NCI-H1436 (cell line): ENCODE measurements around the gene PDE4B.
A peak's percentile ranks its signal among the peaks of the same experiment; 100 is the strongest.
"Not testable (repeated sequence)": the region's sequence is repeated elsewhere in the genome, so short reads cannot be mapped to it uniquely, and the experiment has no call there.

Source experiments
- DNase-seq: peaks from one replicate; lab custom pipeline; 2025; lab: John Stamatoyannopoulos, UW

Gene PDE4B

GRCh38 chr1:66135161-66135560 is 342.5 kb downstream of the PDE4B start:
- no peak for DNase-seq

GRCh38 chr1:66136423-66136822 is 343.7 kb downstream of the PDE4B start:
- not testable (repeated sequence) for DNase-seq

- DNase-seq, result peak; percentile 6
Observed at GRCh38 chr1:66137235-66137634, 344.5 kb downstream of the PDE4B start.

- no peak for DNase-seq
Observed at GRCh38 chr1:66138613-66139012, 345.9 kb downstream of the PDE4B start.

- no peak for DNase-seq
Observed at GRCh38 chr1:66140072-66140471, 347.4 kb downstream of the PDE4B start.

- DNase-seq, result no peak
Observed at GRCh38 chr1:66143651-66144050, 351.0 kb downstream of the PDE4B start.

GRCh38 chr1:66147226-66147835 is 354.6 kb downstream of the PDE4B start:
- DNase-seq, result no peak

- no peak for DNase-seq
Observed at GRCh38 chr1:66152034-66152433, 359.3 kb downstream of the PDE4B start.

- no peak for DNase-seq
Observed at GRCh38 chr1:66154394-66154793, 361.7 kb downstream of the PDE4B start.

- no peak for DNase-seq
Observed at GRCh38 chr1:66156144-66156543, 363.4 kb downstream of the PDE4B start.

- no peak for DNase-seq
Observed at GRCh38 chr1:66159800-66160199, 367.1 kb downstream of the PDE4B start.

GRCh38 chr1:66160719-66161118 is 368.0 kb downstream of the PDE4B start:
- DNase-seq, result no peak

- DNase-seq, result no peak
Observed at GRCh38 chr1:66166753-66167152, 374.1 kb downstream of the PDE4B start.

- DNase-seq, result no peak
Observed at GRCh38 chr1:66167267-66167666, 374.6 kb downstream of the PDE4B start.

- DNase-seq, result no peak
Observed at GRCh38 chr1:66168467-66168887, 375.8 kb downstream of the PDE4B start.

- no peak for DNase-seq
Observed at GRCh38 chr1:66168948-66169671, 376.4 kb downstream of the PDE4B start.

GRCh38 chr1:66172272-66172671 is 379.6 kb downstream of the PDE4B start:
- DNase-seq, result no peak

GRCh38 chr1:66175098-66175497 is 382.4 kb downstream of the PDE4B start:
- no peak for DNase-seq

GRCh38 chr1:66175581-66175980 is 382.9 kb downstream of the PDE4B start:
- no peak for DNase-seq

- no peak for DNase-seq
Observed at GRCh38 chr1:66176012-66176715, 383.5 kb downstream of the PDE4B start.

- no peak for DNase-seq
Observed at GRCh38 chr1:66176832-66177231, 384.1 kb downstream of the PDE4B start.

- no peak for DNase-seq
Observed at GRCh38 chr1:66177510-66177909, 384.8 kb downstream of the PDE4B start.

GRCh38 chr1:66182026-66182425 is 389.3 kb downstream of the PDE4B start:
- DNase-seq, result no peak
